IPS DF 4.7 (cell line): ENCODE data around the gene ZNF112.

ENCODE experiments used
- DNase-seq: peaks from one replicate; pipeline ENCODE4 v3.0.0-alpha.2; 2013; ENCODE audit warnings: low spot score; ENCODE audit errors: extremely low read depth

The ZNF112 gene

DNA sequence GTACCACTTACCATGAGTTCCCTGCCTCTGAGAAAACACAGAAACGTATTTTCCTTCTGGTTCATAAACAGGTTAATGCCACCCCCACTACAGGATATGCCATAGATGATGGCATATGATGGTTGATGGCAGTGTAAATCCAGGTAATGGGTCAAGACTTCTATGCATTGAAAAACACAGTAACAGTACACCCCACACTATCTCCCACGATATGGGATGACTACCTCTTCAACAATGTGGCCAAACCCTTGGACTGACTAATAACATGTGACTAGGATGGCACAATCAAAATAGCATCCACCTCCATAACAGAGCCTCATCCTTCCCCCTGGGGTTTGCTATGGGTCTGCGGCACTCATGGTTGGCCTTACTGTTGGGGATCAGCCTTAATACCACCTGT lies 73.6 kb downstream of the ZNF112 start:
- no peak for DNase-seq

GRCh38 chr19:44280916-44281315 lies 75.6 kb downstream of the ZNF112 start:
- DNase-seq: no peak

- DNase-seq: no peak
Observed at GRCh38 chr19:44278181-44278690, 78.2 kb downstream of the ZNF112 start.

- DNase-seq: no peak
Observed at GRCh38 chr19:44277331-44277730, 79.1 kb downstream of the ZNF112 start.
